Endothelial cell (in vitro differentiated cells): ENCODE results near the gene ZNF555. TPM values are rescaled to one million over a fixed set of nuclear protein-coding genes. Genes with fewer than 3 reads are reported as not detected.

ENCODE experiments used
- total RNA-seq: library from RNA; stranded (reverse); fragmentation: NEBNext Ultra II Directional; extraction: Animal tissue kit (Norgen Biotek cat#: 25700); gene quantifications from one replicate; pipeline ENCODE4 v1.2.1, GENCODE V29; 2021; ENCODE audit not compliant: unreplicated experiment

The ZNF555 gene
- total RNA-seq, 1 donor from 2014 or later = 13.9 TPM

Other genes with a start within 250 kb of the ZNF555 start
- gene GNG7, start 138.8 kb upstream of the ZNF555 start, total RNA-seq = 7.7 TPM
- gene DIRAS1, start 120.1 kb upstream of the ZNF555 start, total RNA-seq = 0.82 TPM
- gene SLC39A3, start 101.5 kb upstream of the ZNF555 start, total RNA-seq = 28.7 TPM
- gene SGTA, start 58.2 kb upstream of the ZNF555 start, total RNA-seq = 60.4 TPM
- gene THOP1, start 56.0 kb upstream of the ZNF555 start, total RNA-seq = 56.8 TPM
- gene ZNF554, start 21.6 kb upstream of the ZNF555 start, total RNA-seq = 9.0 TPM
- not detected for gene ZNF556, start 25.9 kb downstream of the ZNF555 start, total RNA-seq
- 2.2 TPM for gene ZNF57, start 59.5 kb downstream of the ZNF555 start, total RNA-seq
- 5.5 TPM for gene ZNF77, start 103.5 kb downstream of the ZNF555 start, total RNA-seq
- 0.59 TPM for gene TLE6, start 136.1 kb downstream of the ZNF555 start, total RNA-seq
- 5.7 TPM for gene TLE2, start 187.8 kb downstream of the ZNF555 start, total RNA-seq
- gene TLE5, start 221.0 kb downstream of the ZNF555 start, total RNA-seq = 343 TPM